Measurements from ENCODE around the gene RASA4B. TPM values are rescaled to one million over a fixed set of nuclear protein-coding genes. Genes with fewer than 3 reads are reported as not detected.
"Not testable (repeated sequence)": the region's sequence is repeated elsewhere in the genome, so short reads cannot be mapped to it uniquely, and the experiment has no call there.

The RASA4B gene
- total RNA-seq, 1 donor from 2014 or later: 11.4 TPM

GRCh38 chr7:102478314-102479208 is 39.0 kb downstream of the RASA4B start, which contains the start of gene POLR2J:
Gene POLR2J, minus strand, starts transcription at chr7:102478922. Its CDS starts 62 bp downstream, at chr7:102478860.
- not testable (repeated sequence) for DNase-seq (ENCODE audit: low spot score in 2 of 2); FAIRE-seq

DNA sequence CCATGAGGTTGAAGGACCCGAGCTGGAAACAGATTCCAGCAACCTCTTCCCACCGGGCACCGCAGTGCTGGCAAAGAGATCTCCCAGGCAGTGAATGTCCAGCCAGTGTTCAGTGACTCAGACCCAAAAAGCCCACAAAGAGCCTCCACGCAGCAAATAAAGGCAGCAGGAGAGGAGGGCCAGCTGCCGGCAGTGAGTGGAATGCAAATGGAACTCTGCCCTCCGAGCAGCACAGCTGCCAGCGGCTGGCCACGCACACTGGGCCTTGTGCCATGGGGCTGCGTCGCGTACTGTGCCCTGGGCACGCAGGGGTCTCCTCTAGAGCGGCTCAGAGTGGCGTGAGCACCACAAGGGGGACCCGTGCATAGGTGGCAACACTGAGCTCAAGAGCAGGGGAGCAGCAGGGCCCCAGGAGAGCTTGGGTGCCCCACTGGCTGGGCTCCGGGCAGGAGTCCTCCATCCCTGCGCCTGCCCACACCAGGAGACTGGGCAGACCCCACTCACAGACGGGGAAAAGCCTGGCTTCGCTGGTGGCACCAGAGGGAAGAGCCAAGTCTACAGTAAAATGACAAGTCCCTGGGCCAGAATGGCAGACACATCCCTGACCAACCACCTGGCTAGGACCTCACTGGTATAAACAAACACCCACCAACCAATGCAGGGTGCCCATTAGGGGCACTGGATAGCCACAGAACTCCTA is 42.7 kb downstream of the RASA4B start:
- FAIRE-seq; DNase-seq (ENCODE audit: low spot score in 2 of 2): not testable (repeated sequence)

DNA sequence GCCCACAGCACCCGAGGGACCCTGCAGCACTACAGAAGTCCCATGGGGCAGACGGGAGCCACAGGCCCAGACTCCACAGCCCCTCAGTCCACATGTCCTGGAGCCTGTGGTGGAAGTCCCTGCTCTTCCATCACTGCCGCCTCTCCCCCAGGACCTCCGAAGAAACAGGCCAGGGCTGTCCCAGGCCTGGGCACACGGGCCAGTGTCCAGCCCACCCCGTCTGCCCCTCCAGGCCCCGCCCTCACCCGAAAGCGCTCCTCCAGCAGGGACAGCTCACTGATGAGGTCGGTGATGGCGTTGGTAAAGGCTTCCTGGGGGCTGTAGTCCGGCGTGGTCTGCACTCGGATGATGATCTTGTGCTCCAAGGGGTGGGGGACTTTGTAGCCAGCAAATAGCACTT is 43.5 kb downstream of the RASA4B start:
- DNase-seq (ENCODE audit: low spot score in 2 of 2); FAIRE-seq: not testable (repeated sequence)

DNA sequence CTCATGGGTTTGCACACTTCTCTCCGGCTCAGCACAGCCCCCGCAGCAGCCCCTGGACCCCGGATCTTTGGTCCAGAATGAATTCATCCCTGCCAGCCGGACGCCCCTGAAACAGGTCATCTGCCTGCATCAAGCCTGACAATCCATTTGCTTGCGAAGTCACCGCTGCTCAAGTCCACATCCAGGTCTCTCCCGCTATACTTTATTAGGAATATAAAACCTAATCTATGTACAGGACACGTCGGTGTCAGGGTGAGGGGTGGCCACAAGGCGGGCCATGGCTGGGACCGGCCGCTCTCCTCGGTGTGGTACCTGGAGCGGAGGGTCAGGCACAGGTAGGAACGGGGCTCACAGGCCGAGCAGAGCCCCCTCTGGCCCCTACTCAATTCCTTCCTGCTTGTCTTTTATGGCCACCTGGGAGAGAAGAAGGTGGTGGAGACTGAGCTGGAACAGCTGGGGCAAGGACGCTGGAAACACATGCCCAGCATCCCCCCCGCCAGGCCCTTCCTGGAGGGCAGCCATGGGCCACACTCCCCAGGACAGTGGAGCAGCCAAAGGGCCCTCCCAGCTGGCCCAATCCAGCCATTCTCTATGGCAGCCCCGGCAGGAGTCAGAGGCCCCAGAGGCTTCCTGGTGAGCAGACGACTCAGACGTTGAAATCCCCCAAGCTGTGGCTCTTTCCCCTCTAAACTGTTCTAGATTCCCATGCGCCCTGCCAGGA is 44.1 kb downstream of the RASA4B start:
- no peak for FAIRE-seq
- no peak for DNase-seq (ENCODE audit: low spot score in 2 of 2)

DNA sequence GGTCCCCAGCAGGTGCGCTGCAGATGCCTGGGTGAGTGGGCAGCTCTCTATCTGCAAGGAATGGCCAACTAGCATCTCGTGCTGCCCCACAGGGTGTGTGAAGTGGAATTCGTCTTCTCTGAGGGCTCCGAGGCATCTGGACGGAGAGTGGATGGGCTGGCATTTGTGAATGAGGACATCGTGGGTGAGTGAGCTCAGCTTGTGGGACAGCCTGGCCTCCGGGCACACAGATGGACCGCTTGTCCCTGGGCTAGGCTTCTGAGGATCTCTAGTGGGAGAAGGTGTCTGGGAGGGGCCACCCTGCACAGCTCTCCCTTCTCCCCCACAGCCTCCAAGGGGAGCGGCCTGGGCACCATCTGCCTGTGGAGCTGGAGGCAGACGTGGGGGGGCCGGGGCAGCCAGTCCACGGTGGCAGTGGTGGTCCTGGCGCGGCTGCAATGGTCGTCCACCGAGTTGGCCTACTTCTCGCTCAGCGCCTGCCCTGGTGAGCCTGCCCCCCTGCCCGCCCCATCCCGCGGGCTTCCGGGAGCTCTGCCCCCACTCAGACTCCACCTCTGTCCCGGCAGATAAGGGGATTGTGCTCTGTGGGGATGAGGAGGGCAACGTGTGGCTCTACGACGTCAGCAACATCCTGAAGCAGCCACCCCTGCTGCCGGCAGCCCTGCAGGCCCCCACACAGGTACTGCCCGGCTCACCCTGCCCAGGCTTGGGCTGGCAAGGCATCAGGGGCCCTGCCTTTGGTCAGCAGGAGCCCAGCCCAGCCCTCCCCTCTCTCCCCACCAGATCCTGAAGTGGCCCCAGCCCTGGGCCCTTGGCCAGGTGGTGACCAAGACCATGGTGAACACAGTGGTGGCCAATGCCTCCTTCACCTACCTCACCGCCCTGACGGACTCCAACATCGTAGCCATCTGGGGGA is 45.2 kb downstream of the RASA4B start:
- FAIRE-seq: no peak

DNA sequence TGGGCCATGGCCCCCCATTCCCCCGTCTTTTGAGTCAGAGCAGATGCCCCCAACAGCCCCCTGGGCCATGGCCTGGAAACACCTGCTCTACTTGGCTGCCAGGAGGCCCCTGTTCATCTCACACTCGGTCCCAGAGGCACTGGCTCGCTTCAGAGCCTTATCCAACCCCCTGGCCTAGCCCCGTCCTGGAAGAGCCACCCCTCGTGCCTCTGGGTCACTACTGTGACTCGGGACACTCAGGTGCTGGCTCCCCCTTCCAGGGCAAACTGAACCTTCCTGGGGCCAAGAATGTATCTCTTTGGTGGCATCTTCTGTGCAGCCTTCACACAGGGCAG is 45.8 kb downstream of the RASA4B start:
- no peak for FAIRE-seq

More for the DNA sequence above, 45.2 kb downstream of the RASA4B start:
- DNase-seq (ENCODE audit: low spot score in 2 of 2): no peak

GRCh38 chr7:102469972-102470825 is 47.4 kb downstream of the RASA4B start:
- DNase-seq (ENCODE audit: low spot score in 2 of 2) (no peak), FAIRE-seq (no peak)

More for the DNA sequence above, 45.8 kb downstream of the RASA4B start:
- DNase-seq (ENCODE audit: low spot score in 2 of 2): no peak

GRCh38 chr7:102469351-102469971 is 48.1 kb downstream of the RASA4B start:
- no peak for FAIRE-seq
- DNase-seq (ENCODE audit: low spot score in 2 of 2): no peak

GRCh38 chr7:102468478-102469350 is 48.9 kb downstream of the RASA4B start:
- FAIRE-seq (no peak), DNase-seq (ENCODE audit: low spot score in 2 of 2) (no peak)

DNA sequence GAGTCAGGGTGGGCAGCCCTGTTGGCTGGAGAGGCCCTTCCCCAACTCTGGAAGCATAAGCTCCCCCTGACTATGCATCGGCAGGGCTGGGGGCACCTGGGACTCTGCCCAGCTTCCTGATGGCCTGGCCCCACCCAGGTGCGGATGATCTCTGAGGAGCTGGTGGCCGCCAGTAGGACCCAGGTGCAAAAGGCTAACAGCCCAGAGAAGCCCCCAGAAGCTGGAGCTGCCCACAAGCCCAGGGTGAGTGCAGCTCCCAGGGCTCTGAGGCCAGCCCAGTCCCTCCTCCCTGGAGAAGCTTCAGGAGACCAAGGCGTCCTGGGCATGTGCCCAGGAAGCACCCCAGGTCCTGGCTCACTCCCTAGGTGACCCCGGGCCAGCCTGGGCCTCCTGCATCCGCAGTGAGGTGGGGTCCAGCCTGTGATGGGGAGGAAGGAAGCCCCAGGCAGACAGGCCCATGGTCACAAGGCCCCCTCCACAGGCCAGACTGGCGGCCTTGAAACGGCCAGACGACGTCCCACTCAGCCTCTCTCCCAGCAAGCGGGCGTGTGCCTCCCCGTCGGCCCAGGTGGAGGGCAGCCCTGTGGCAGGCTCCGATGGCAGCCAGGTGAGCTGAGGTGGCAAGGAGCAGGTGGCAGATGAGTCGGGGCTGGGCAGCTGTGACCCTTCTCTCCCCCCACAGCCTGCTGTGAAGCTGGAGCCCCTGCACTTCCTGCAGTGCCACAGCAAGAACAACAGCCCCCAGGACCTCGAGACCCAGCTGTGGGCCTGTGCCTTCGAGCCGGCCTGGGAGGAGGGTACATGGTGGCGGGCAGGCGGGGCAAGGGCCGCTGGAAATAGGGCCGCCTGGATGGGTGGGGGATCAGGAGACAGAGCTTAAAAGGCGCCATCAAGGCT is 49.7 kb downstream of the RASA4B start:
- FAIRE-seq (no peak), DNase-seq (ENCODE audit: low spot score in 2 of 2) (no peak)

- FAIRE-seq: no peak
- DNase-seq (ENCODE audit: low spot score in 2 of 2): no peak
Measured at GRCh38 chr7:102466097-102466496, 51.5 kb downstream of the RASA4B start.

DNA sequence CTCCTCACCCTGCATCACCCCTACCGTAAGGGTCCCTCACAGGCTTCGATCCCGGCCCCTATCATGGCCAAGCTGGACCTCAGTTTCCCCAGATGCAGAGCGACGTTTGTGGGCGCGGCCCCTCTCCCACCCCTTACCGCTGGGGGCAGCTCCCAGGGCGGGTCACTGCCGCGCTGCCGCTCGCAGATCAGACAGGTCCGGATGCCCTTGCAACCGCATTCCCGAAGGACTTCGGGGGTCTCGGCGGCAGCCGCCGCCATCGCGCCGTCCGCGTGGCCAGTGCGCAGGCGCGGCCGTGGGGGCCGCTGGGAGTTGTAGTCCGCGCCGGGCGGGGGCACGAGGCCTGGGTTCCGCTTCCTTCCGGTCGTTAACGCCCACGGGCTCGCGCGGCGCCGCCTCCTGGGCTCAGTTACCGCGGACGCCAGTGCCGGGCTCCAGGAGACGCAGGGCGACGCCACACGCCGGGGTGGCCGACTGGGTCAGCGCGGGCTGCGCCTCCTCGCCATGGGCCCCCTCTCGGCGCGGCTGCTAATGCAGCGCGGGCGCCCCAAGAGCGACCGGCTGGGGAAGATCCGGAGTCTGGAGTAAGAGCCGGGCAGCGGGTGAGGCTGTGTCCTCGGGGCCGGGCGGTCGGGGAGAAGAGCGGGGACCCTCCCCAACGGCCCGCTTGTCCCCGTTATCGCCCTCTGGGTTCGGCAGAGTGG is 52.8 kb downstream of the RASA4B start, which contains the start of the genes ALKBH4 and LRWD1:
TSS of gene ALKBH4 (minus strand) at position 287 of the 704 bp plus-strand sequence. CDS start at position 260, 27 bp downstream.
TSS of gene LRWD1 (plus strand) at position 408 of the 704 bp plus-strand sequence. CDS start at position 505, 97 bp downstream.
- FAIRE-seq (no peak), DNase-seq (ENCODE audit: low spot score in 2 of 2) (peak; percentile 100)

DNA sequence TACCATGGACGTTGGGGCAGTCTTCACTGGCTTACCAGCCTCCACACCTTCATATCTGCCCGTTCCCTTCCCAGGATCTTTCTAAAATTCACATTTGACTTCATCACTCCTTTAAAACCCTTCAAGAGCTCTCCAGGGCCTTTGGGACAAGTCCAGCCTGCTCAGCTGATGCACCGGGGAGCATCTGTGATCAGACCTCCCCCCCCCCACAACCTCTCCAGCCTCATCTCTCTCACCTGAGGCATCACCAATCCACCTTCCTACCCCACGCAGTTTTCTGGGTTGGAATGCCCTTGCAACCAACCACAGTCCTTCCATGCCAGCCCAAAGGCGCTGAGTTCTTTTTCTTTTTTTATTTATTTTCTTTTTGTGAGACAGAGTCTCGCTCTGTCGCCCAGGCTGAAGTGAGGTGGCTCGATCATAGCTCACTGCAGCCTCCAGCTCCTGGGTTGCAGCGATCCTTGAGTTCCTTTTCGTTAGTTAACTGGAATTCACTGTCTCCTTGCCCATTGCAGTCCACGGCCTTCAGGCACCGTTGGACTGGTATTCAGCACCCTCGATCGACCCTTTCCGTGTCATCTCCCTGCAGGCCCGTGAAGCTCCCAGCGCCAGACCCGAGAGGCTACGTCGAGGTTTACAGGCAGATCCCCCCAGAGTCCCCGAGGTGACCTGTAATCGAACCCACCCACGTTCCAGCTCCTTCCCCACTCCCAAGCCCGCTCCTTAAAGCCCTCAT is 53.6 kb downstream of the RASA4B start:
- FAIRE-seq (no peak), DNase-seq (ENCODE audit: low spot score in 2 of 2) (no peak)

DNA sequence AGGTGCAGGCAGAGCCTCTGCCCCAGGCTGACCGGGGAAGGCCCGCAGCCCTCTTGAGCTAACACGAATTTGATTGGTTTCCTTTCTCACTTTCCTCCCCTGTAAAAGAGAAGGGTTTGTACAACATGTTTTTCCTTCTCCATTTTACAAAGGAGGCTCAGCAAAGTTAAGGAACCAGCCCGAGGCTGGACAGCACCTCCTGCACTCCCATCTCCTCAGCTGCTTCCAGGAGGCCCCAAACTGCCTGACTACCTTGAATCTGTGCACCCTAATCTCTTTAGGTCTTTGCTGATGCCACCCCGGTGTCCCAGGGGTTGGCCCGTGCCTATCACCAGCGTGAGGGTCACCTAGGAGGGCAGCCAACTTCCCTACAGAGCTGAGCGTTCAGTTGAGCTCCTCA is 57.1 kb downstream of the RASA4B start:
- DNase-seq (ENCODE audit: low spot score in 2 of 2): no peak
- FAIRE-seq: no peak
